Fibroblast of lung (primary cell): ENCODE data around the gene DNMT1. TPM values are rescaled to one million over a fixed set of nuclear protein-coding genes. Genes with fewer than 3 reads are reported as not detected.
A peak's percentile ranks its signal among the peaks of the same experiment; 100 is the strongest.

Experiments
- DNase-seq, 2 donors: peaks; one replicate each; pipeline versions ENCODE4 v3.0.0 to v3.0.0-alpha.2; 2010; ENCODE audit warnings: low read depth in 2 of 2
- H2AFZ ChIP-seq: 2 replicates; pipeline ENCODE4 v1.5.1; 2012; ENCODE audit warnings: low read length, control low read depth, inconsistent platforms
- H3K27ac ChIP-seq: 2 replicates; pipeline ENCODE4 v1.5.1; 2011; ENCODE audit warnings: low read length, control low read depth; ENCODE audit not compliant: insufficient read depth
- H3K27me3 ChIP-seq: 2 replicates; pipeline ENCODE4 v1.5.1; 2011; ENCODE audit warnings: mild to moderate bottlenecking, low read length; ENCODE audit not compliant: control insufficient read depth, insufficient read depth
- H3K36me3 ChIP-seq: 2 replicates; pipeline ENCODE4 v1.5.1; 2011; ENCODE audit warnings: low read length; ENCODE audit not compliant: control insufficient read depth, insufficient read depth
- H3K4me1 ChIP-seq: 2 replicates; pipeline ENCODE4 v1.5.1; 2011; ENCODE audit warnings: low read length; ENCODE audit not compliant: control insufficient read depth, insufficient read depth; ENCODE audit errors: extremely low read depth
- H3K4me2 ChIP-seq: 2 replicates; pipeline ENCODE4 v1.5.1; 2011; ENCODE audit warnings: low read length, control low read depth; ENCODE audit not compliant: insufficient read depth; ENCODE audit errors: extremely low read depth
- H3K4me3 ChIP-seq, 4 experiments: fragments of 200-600 bp in 1 of 4; sonication (generic) in 1 of 4; replicated peaks in 1 of 4; 2 replicates each; pipeline ENCODE4 v1.5.1; 2011 to 2016; ENCODE audit warnings: low read length in 4 of 4, low read depth in 3 of 4, mild to moderate bottlenecking in 3 of 4, control low read depth in 2 of 4, inconsistent platforms in 1 of 4, mixed read lengths in 1 of 4; ENCODE audit not compliant: insufficient read depth in 1 of 4; ENCODE audit errors: control extremely low read depth in 1 of 4
- H3K79me2 ChIP-seq: 2 replicates; pipeline ENCODE4 v1.5.1; 2012; ENCODE audit warnings: mild to moderate bottlenecking, low read length, inconsistent platforms; ENCODE audit not compliant: control insufficient read depth, insufficient read depth
- H3K9ac ChIP-seq: 2 replicates; pipeline ENCODE4 v1.5.1; 2011; ENCODE audit warnings: mild to moderate bottlenecking, low read length, control low read depth; ENCODE audit not compliant: insufficient read depth
- H3K9me3 ChIP-seq: 2 replicates; pipeline ENCODE4 v1.5.1; 2012; ENCODE audit warnings: low read depth, low read length; ENCODE audit not compliant: control insufficient read depth, insufficient read depth
- H4K20me1 ChIP-seq: 2 replicates; pipeline ENCODE4 v1.5.1; 2011; ENCODE audit warnings: low read length; ENCODE audit not compliant: control insufficient read depth, insufficient read depth; ENCODE audit errors: extremely low read depth
- EZH2 ChIP-seq: IDR thresholded peaks from 2 replicates; pipeline ENCODE4 v1.5.1; 2012; ENCODE audit warnings: low read length, control low read depth, mild to moderate bottlenecking; ENCODE audit errors: missing control alignments
- polyA plus RNA-seq, 2 donors: library from polyadenylated mRNA; depleted of rRNA in 1 of 2; stranded (reverse) in 1 of 2; unstranded in 1 of 2; fragments of >200 nt; gene quantifications; 2 replicates each; pipeline ENCODE4 v1.2.1, GENCODE V29; 2011 to 2012; ENCODE audit warnings: missing spikeins in 1 of 2
- total RNA-seq: library from RNA; depleted of rRNA; stranded (reverse); fragments of >200 nt; gene quantifications from 2 replicates; pipeline ENCODE4 v1.2.1, GENCODE V29; 2014
- TF ChIP-seq, protein P1 (sequence below), 2 donors: IDR thresholded peaks in 1 of 2; conservative IDR thresholded peaks in 1 of 2; 1 replicate in 1 of 2; 2 replicates in 1 of 2; pipeline ENCODE4 v1.5.1; 2011 to 2012; ENCODE audit warnings: low read length in 2 of 2, control low read depth in 1 of 2, inconsistent platforms in 1 of 2, low read depth in 1 of 2, mild to moderate bottlenecking in 1 of 2

DNMT1 gene
- total and polyA plus RNA-seq, 2 donors (not counting 1 experiment from before 2014, with no cell fraction given), result 33.7 to 36.7 TPM

DNA sequence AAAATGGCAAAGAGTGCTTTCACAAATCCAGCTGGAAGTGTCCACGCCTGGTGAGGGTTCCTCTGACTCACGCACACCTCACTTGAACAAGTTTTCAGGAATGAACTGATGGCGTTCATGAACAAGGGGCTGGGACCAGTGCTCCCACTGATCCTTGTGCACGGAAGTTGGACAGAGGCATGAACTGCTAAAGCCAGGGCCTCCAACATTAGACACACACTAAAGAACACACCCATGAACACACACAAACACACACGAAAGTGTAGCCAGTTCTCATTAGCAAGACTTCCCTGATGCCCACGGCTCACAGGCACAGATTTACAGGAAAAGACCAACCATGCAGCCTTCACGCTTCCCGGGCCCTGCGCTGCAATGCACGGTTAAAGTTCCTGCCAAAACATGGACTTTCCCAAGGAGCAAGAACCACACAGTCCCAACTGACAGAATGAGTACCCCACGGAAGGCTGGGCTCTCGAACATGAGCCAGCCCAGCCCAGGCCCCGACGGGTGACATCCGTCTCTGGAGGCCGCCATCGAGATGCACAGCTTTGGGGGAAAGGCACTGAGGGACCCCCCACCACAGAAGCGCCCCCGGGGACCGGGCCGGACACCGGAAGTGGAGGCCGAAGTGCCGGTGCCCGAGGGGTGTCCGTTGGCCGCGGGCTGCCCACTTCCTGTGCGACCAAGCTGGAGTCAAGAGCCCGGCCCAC, 808 bp downstream of the DNMT1 start:
- H3K4me1 ChIP-seq, result peaks cover 12% of the 10 kb centered on the region
- no peak for TF ChIP-seq EZH2
- TF ChIP-seq, protein P1, sequence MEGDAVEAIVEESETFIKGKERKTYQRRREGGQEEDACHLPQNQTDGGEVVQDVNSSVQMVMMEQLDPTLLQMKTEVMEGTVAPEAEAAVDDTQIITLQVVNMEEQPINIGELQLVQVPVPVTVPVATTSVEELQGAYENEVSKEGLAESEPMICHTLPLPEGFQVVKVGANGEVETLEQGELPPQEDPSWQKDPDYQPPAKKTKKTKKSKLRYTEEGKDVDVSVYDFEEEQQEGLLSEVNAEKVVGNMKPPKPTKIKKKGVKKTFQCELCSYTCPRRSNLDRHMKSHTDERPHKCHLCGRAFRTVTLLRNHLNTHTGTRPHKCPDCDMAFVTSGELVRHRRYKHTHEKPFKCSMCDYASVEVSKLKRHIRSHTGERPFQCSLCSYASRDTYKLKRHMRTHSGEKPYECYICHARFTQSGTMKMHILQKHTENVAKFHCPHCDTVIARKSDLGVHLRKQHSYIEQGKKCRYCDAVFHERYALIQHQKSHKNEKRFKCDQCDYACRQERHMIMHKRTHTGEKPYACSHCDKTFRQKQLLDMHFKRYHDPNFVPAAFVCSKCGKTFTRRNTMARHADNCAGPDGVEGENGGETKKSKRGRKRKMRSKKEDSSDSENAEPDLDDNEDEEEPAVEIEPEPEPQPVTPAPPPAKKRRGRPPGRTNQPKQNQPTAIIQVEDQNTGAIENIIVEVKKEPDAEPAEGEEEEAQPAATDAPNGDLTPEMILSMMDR (conservative IDR thresholded peaks at IDR 0.05 in 1 of 2, IDR thresholded peaks at IDR 0.05 in 1 of 2; ENCODE audit: low read depth in 1 of 2, low read length in 2 of 2), result no peak
- H4K20me1 ChIP-seq, result no peaks in the 10 kb centered on the region
- H3K27ac ChIP-seq, result peak overlapping the region; percentile 95
- H3K4me2 ChIP-seq, result peak overlapping the region; percentile 98
- peak; percentile 43 to 67 for DNase-seq
- H3K9me3 ChIP-seq, result no peaks in the 10 kb centered on the region
- peak overlapping the region; percentile 65 for H2AFZ ChIP-seq
- H3K79me2 ChIP-seq, result peaks cover 50% of the 10 kb centered on the region
- H3K36me3 ChIP-seq, result no peaks in the 10 kb centered on the region
- H3K27me3 ChIP-seq, result no peaks in the 10 kb centered on the region
- H3K9ac ChIP-seq, result peak overlapping the region; percentile 87
- H3K4me3 ChIP-seq, result peak overlapping the region; percentile 76 to 99 (median 93)

DNA sequence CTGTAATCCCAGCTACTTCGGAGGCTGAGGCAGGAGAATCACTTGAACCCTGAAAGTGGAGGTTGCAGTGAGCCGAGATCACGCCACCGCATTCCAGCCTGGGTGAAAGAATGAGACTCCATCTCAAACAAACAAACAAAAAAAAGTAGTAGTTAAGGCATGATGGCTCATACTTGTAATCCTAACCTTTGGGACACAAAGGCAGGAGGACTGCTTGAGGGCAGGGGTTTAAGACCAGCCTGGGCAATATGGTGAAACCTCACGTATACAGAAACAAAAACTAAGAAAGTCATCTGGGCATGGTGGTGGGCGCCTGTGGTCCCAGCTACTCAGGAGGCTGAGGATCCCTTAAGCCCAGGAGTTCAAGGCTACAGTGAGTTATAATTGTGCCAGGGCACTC, 1.8 kb downstream of the DNMT1 start:
- H4K20me1 ChIP-seq, result no peaks in the 10 kb centered on the region
- H3K4me1 ChIP-seq, result peaks cover 12% of the 10 kb centered on the region
- no peaks in the 10 kb centered on the region for H3K9me3 ChIP-seq
- H3K9ac ChIP-seq, result no peak overlapping the region
- H3K36me3 ChIP-seq, result no peaks in the 10 kb centered on the region
- DNase-seq, result no peak
- no peak for TF ChIP-seq EZH2
- TF ChIP-seq, protein P1 (conservative IDR thresholded peaks at IDR 0.05 in 1 of 2, IDR thresholded peaks at IDR 0.05 in 1 of 2; ENCODE audit: low read depth in 1 of 2, low read length in 2 of 2), result no peak
- H3K4me3 ChIP-seq, result peak overlapping the region; percentile 76 to 99 (median 93)
- H3K27me3 ChIP-seq, result no peaks in the 10 kb centered on the region
- peaks cover 60% of the 10 kb centered on the region for H3K79me2 ChIP-seq
- no peak overlapping the region for H2AFZ ChIP-seq
- H3K4me2 ChIP-seq, result peak overlapping the region; percentile 98
- peak overlapping the region; percentile 95 for H3K27ac ChIP-seq

DNA sequence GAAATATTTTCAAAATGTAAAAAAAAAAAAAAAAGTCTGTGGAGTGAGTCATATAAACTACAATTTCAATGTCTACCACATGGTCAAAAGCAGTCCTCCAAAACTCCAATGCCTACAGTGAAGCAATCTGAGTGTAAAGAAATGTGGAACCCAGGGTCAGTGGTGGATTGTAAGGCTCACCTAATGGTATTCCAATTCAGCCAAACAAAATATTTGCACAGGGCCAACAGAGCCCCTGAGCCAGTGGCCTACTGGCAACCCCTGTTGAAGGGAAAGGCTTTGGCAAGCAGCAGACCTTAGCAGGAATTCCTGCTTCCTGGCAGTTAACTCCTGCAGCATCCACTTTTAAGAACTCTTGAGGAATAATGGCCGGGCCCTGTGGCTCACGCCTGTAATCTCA, 3.4 kb downstream of the DNMT1 start:
- Histone ChIP-seq H4K20me1 (no peaks in the 10 kb centered on the region), H3K9me3 (no peaks in the 10 kb centered on the region), H3K9ac (no peak overlapping the region), H3K27ac (no peak overlapping the region), H3K4me3 (no peak overlapping the region), H3K36me3 (no peaks in the 10 kb centered on the region), H2AFZ (no peak overlapping the region), H3K4me2 (no peak overlapping the region), H3K79me2 (peaks cover 76% of the 10 kb centered on the region), H3K4me1 (peaks cover 12% of the 10 kb centered on the region), H3K27me3 (no peaks in the 10 kb centered on the region)
- DNase-seq, result peak; percentile 91 to 93
- TF ChIP-seq, protein P1 (conservative IDR thresholded peaks at IDR 0.05 in 1 of 2, IDR thresholded peaks at IDR 0.05 in 1 of 2; ENCODE audit: low read depth in 1 of 2, low read length in 2 of 2), result no peak
- TF ChIP-seq EZH2, result no peak
